ENCODE results near the gene PSME3IP1.

DNA sequence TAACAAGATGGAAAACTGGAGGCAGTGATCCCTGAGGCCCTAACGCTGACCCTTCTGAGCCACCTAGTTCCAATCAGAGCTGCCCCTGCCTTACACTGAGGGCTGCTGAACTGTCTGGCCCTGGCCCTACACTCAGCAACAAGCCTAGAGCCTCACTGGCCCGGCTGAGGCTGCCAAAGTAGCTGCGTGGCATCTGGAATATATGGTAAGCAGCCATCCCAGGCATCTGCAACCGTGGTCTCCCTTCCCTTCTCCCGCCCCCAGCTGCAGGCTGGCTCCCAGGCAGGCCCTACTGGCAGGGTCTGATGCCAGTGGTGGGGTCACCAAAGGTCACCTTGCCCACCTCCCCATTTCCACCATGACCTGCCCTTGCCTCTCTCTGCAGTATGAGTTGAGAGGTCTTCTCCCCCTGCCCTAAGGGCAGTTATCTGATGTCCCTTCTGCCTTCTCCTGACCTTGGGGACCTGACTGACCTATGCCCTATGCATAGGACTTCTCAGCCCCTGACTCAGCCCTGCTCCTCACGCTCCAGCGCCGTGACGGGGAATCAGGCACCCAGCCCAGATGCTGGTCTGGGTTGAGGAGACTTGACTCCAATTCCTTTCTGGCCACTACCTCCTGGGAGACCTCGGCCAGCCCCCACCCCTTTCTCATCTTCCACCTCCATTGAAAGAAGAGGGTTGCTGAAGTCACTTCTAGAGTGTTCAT lies 48.1 kb downstream of the PSME3IP1 start:
- TF ChIP-seq MZF1 (tag by site-specific recombination; IDR thresholded peaks at IDR 0.05; ENCODE audit: borderline replicate concordance): no peak
- TF ChIP-seq, protein P1, sequence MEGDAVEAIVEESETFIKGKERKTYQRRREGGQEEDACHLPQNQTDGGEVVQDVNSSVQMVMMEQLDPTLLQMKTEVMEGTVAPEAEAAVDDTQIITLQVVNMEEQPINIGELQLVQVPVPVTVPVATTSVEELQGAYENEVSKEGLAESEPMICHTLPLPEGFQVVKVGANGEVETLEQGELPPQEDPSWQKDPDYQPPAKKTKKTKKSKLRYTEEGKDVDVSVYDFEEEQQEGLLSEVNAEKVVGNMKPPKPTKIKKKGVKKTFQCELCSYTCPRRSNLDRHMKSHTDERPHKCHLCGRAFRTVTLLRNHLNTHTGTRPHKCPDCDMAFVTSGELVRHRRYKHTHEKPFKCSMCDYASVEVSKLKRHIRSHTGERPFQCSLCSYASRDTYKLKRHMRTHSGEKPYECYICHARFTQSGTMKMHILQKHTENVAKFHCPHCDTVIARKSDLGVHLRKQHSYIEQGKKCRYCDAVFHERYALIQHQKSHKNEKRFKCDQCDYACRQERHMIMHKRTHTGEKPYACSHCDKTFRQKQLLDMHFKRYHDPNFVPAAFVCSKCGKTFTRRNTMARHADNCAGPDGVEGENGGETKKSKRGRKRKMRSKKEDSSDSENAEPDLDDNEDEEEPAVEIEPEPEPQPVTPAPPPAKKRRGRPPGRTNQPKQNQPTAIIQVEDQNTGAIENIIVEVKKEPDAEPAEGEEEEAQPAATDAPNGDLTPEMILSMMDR (tag by site-specific recombination; IDR thresholded peaks at IDR 0.05): no peak
- TF ChIP-seq SALL2 (tag by site-specific recombination; IDR thresholded peaks at IDR 0.05; ENCODE audit: borderline replicate concordance): no peak
- TF ChIP-seq ZNF521 (tag by site-specific recombination; IDR thresholded peaks at IDR 0.05): no peak
- TF ChIP-seq, protein P2, sequence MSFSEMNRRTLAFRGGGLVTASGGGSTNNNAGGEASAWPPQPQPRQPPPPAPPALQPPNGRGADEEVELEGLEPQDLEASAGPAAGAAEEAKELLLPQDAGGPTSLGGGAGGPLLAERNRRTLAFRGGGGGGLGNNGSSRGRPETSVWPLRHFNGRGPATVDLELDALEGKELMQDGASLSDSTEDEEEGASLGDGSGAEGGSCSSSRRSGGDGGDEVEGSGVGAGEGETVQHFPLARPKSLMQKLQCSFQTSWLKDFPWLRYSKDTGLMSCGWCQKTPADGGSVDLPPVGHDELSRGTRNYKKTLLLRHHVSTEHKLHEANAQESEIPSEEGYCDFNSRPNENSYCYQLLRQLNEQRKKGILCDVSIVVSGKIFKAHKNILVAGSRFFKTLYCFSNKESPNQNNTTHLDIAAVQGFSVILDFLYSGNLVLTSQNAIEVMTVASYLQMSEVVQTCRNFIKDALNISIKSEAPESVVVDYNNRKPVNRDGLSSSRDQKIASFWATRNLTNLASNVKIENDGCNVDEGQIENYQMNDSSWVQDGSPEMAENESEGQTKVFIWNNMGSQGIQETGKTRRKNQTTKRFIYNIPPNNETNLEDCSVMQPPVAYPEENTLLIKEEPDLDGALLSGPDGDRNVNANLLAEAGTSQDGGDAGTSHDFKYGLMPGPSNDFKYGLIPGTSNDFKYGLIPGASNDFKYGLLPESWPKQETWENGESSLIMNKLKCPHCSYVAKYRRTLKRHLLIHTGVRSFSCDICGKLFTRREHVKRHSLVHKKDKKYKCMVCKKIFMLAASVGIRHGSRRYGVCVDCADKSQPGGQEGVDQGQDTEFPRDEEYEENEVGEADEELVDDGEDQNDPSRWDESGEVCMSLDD (tag by site-specific recombination; IDR thresholded peaks at IDR 0.05): no peak
- TF ChIP-seq, protein P3, sequence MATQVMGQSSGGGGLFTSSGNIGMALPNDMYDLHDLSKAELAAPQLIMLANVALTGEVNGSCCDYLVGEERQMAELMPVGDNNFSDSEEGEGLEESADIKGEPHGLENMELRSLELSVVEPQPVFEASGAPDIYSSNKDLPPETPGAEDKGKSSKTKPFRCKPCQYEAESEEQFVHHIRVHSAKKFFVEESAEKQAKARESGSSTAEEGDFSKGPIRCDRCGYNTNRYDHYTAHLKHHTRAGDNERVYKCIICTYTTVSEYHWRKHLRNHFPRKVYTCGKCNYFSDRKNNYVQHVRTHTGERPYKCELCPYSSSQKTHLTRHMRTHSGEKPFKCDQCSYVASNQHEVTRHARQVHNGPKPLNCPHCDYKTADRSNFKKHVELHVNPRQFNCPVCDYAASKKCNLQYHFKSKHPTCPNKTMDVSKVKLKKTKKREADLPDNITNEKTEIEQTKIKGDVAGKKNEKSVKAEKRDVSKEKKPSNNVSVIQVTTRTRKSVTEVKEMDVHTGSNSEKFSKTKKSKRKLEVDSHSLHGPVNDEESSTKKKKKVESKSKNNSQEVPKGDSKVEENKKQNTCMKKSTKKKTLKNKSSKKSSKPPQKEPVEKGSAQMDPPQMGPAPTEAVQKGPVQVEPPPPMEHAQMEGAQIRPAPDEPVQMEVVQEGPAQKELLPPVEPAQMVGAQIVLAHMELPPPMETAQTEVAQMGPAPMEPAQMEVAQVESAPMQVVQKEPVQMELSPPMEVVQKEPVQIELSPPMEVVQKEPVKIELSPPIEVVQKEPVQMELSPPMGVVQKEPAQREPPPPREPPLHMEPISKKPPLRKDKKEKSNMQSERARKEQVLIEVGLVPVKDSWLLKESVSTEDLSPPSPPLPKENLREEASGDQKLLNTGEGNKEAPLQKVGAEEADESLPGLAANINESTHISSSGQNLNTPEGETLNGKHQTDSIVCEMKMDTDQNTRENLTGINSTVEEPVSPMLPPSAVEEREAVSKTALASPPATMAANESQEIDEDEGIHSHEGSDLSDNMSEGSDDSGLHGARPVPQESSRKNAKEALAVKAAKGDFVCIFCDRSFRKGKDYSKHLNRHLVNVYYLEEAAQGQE (tag by site-specific recombination; IDR thresholded peaks at IDR 0.05): no peak
- TF ChIP-seq ZNF610 (tag by site-specific recombination; IDR thresholded peaks at IDR 0.05; ENCODE audit: borderline replicate concordance): no peak
- no peak for TF ChIP-seq ZFHX2 (tag by site-specific recombination; conservative IDR thresholded peaks at IDR 0.05)
- no peak for TF ChIP-seq ZNF23 (tag by site-specific recombination; IDR thresholded peaks at IDR 0.05; ENCODE audit: borderline replicate concordance)
- no peak for TF ChIP-seq OVOL3 (tag by site-specific recombination; IDR thresholded peaks at IDR 0.05)
- TF ChIP-seq, protein P4, sequence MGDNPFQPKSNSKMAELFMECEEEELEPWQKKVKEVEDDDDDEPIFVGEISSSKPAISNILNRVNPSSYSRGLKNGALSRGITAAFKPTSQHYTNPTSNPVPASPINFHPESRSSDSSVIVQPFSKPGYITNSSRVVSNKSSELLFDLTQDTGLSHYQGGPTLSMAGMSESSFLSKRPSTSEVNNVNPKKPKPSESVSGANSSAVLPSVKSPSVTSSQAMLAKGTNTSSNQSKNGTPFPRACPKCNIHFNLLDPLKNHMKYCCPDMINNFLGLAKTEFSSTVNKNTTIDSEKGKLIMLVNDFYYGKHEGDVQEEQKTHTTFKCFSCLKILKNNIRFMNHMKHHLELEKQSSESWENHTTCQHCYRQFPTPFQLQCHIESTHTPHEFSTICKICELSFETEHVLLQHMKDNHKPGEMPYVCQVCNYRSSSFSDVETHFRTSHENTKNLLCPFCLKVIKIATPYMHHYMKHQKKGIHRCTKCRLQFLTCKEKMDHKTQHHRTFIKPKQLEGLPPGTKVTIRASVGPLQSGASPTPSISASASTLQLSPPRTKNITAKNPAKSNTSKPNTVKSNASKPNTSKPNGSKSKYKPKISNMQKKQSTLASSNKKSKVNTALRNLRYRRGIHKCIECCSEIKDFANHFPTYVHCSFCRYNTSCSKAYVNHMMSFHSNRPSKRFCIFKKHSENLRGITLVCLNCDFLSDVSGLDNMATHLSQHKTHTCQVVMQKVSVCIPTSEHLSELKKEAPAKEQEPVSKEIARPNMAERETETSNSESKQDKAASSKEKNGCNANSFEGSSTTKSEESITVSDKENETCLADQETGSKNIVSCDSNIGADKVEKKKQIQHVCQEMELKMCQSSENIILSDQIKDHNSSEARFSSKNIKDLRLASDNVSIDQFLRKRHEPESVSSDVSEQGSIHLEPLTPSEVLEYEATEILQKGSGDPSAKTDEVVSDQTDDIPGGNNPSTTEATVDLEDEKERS (tag by site-specific recombination; IDR thresholded peaks at IDR 0.05): no peak
- TF ChIP-seq ZNF792 (tag by site-specific recombination; IDR thresholded peaks at IDR 0.05): no peak
- TF ChIP-seq TCF7L2 (IDR thresholded peaks at IDR 0.05; ENCODE audit: borderline replicate concordance, low read depth, low read length): no peak
- no peak for TF ChIP-seq RBAK (tag by site-specific recombination; IDR thresholded peaks at IDR 0.05)

Measured in HEK293 (cell line).